GM19463 (cell line): ENCODE measurements around the gene KRTAP20-4.

ENCODE experiments used
- ATAC-seq: cut with Tn5 transposase; IDR thresholded peaks from one replicate; pipeline ENCODE4 v1.9.1; 2021; ENCODE audit warnings: mild to moderate bottlenecking, moderate library complexity; ENCODE audit not compliant: unreplicated experiment

The KRTAP20-4 gene

GRCh38 chr21:30620522-30620921 lies at the start of gene KRTAP20-4:
Gene KRTAP20-4, plus strand, starts transcription at chr21:30620627.
- ATAC-seq, result no peak

- ATAC-seq, result no peak
Observed at GRCh38 chr21:30577766-30578165, 42.7 kb upstream of the KRTAP20-4 start.

DNA sequence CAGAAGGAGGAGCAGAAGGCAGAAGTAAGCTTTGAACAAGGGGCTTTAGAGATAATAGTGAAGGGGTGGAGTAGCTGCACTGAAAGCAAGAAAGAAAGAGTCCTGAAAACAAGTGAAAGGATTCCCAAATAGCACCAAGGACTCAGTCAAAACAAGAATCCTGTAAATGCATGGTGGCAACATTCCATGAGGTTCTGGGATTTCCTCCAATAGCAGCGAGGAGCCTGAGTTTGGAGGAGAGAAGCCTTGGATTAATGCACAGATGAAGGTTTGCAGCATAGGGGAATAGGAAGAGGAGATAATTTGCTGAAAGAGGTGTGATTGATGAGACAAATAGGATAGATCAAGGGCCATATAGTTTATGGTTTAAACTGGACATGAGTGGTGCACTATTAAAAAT lies 41.1 kb upstream of the KRTAP20-4 start:
- ATAC-seq, result no peak

GRCh38 chr21:30580132-30580531 lies 40.3 kb upstream of the KRTAP20-4 start:
- ATAC-seq, result no peak

DNA sequence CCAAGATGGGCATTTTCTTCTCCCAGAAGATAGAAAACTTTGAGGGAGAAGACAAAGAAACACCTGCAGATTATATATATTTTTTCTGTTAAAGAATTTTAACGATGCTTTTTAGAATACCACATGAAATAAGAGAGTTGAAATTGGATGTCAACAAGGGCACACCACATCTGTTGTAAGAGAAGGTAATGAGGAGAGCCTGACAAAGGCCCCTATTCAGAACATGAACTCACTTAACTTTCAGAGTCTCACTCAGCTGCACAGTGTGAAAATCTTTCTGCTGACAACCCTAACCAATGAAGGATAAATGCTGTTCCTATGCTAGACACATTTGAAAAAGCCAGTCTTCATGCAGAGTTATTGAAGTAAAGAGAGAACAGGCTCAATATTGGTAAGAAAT lies 37.6 kb upstream of the KRTAP20-4 start:
- ATAC-seq, result no peak

GRCh38 chr21:30590297-30590696 lies 30.1 kb upstream of the KRTAP20-4 start, which contains the start of gene KRTAP22-2:
Gene KRTAP22-2, minus strand, starts transcription at chr21:30590397.
- no peak for ATAC-seq

GRCh38 chr21:30592140-30592539 lies 28.3 kb upstream of the KRTAP20-4 start, which contains the start of gene KRTAP6-3:
Gene KRTAP6-3, plus strand, starts transcription at chr21:30592440. Its CDS starts 6 bp downstream, at chr21:30592446.
- no peak for ATAC-seq

GRCh38 chr21:30598802-30599201 lies 21.6 kb upstream of the KRTAP20-4 start, which contains the start of gene KRTAP6-2:
Gene KRTAP6-2, minus strand, starts transcription at chr21:30598902. Its CDS starts 28 bp downstream, at chr21:30598874.
- no peak for ATAC-seq

- no peak for ATAC-seq
Observed at GRCh38 chr21:30600787-30601186, 19.6 kb upstream of the KRTAP20-4 start, which contains the start of gene KRTAP22-1. Gene KRTAP22-1, plus strand, starts transcription at chr21:30601087.

DNA sequence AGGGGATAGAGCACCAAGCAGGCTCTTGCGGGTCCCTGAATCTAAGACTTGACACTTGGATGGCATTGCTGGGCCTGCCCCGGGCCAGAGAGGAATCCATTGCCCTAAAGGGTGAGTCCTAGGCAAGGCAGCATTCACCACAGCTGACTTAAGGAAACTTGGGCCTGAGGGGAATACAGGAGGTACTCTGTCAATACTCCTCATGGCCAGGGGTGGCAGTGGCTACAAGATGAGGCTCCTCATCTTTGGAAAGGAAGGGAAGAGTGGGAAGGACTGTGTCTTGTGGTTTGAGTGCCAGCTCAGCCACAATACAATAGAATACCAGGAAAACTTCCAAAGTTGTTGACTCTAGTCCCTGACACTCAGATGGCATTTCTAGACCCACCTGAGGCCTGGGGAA lies 14.5 kb upstream of the KRTAP20-4 start:
- no peak for ATAC-seq

DNA sequence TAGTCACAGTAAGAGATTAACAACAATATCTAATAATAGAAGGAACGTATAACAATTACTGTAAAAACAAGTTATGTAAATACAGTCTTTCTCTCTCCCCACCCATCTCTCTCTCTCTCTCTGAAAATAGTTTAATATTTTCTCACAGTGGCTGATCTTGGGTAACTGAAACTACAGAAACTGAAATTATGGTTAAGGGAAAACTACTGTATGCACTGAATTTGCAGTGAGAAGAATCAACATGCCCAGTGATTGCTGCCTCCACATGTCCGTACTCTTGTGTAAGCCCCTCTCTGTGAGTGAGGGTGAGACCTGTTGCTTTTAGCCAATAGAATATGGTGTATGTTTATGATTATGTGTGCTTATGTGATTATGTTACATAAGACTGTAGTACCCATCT lies 8.3 kb upstream of the KRTAP20-4 start:
- no peak for ATAC-seq

- ATAC-seq, result no peak
Observed at GRCh38 chr21:30613836-30614235, 6.6 kb upstream of the KRTAP20-4 start, which contains the start of gene KRTAP6-1. Gene KRTAP6-1, minus strand, starts transcription at chr21:30613930. Its CDS starts 26 bp downstream, at chr21:30613904.

- no peak for ATAC-seq
Observed at GRCh38 chr21:30615199-30615598, 5.2 kb upstream of the KRTAP20-4 start.

DNA sequence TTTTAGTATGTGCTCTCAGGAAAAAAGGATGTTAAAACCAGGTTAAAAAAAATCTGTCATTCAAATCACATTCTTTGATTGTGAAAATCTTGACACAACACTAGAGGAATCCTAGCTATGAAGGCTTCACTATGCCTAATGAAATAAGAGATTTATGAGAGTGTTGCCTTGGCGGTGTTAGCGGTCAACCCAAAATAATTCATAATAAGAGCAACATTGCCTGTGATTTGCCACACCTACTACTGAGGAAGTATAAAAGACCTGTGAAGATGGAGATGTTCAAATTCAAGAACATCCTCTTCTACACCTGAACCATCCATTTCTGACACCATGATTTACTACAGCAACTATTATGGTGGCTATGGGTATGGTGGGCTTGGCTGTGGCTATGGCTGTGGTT lies 4.3 kb upstream of the KRTAP20-4 start, which contains the start of gene KRTAP20-1:
TSS of gene KRTAP20-1 (plus strand) at position 301 of the 400 bp plus-strand sequence. CDS start at position 331, 30 bp downstream.
- no peak for ATAC-seq

- ATAC-seq, result no peak
Observed at GRCh38 chr21:30620080-30620479, 347 bp upstream of the KRTAP20-4 start.

DNA sequence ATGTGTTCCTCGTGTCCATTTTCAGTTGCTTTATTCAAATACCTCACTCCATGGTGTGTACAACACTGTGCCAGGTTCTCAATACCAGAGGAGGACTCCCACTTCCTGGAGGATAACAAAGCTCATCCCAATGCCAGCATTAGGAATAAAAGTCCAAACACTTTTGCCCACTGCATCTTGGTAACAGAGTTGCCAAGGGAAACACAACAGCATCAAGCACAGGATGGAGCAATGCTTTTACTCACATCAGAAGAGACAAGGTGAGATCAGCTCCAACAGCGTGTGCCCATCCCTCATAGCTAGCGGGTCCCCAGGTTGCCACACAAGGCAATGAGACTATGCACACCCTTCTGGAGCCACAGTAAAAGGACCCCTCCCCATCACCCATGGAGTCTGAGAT lies 2.9 kb downstream of the KRTAP20-4 start:
- no peak for ATAC-seq

DNA sequence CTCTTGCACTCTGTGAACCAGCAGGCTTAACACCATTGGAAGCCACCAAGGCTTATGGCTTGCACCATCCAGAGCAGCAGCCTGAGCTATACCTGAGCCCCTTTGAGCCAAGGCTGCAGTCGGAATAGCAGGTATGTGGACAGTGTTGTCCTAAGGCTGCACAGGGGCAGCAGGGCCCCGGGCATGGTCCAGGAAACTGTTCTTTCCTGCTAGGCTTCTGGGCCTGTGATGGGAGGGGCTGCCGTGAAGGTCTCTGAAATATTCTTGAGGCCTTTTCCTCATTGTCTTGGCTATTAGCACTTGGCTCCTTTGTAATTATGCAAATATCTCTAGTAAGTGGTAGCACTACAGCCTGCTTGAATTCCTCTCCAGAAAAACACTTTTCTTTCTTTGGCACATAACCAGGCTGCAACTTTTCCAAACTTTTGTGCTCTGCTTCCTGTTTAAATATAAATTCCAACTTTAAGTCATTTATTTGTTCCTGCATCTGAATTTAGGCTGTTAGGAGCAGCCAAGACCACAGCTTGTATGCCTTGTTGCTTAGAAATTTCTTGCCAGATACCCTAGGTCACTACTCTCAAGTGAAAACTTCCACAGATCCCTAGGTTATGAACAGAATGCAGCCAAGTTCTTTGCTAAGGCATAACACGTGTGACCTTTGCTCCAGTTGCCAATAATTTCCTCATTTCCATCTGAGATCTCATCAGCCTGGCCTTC lies 5.2 kb downstream of the KRTAP20-4 start:
- no peak for ATAC-seq

DNA sequence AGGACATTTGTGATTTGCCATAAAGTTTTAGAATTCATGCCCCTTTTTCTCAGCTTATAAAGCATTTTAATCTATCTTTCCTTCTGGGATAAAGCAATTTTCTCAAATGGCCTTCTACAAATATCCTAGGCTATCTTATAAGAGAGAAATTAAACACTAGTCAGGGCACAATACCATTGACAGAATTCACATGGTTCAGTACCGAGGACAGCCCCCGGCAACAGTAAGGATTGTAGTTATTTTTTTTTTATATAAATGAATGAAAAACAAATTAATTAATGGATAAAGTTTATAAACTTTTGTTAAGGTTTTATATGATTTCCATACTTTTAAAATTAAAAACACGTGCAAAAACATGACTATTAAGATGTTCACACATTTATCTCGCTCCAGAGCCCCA lies 7.7 kb downstream of the KRTAP20-4 start:
- no peak for ATAC-seq

DNA sequence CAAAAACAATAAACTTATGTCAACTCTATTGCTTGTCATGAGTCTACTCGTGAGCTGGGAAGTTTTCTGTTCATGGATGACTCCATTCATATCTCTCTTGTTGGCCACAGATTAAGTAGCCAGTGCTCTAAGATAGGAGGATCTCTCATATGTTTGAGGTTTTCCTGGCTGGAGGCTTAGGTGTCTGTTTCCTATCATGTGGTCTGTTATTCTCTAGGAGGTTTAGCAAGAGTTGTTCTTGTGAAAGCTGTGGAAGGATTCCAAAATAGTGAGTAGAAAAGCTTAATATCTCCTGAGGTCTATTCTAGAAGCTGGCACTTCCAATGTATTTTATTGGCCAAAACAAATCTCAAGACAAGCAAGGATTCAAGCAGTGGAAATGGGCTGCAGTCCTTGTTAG lies 8.8 kb downstream of the KRTAP20-4 start:
- ATAC-seq, result no peak

GRCh38 chr21:30634906-30635305 lies 14.5 kb downstream of the KRTAP20-4 start, which contains the start of gene KRTAP20-2:
Gene KRTAP20-2, plus strand, starts transcription at chr21:30635206. Its CDS starts 58 bp downstream, at chr21:30635264.
- no peak for ATAC-seq

- ATAC-seq, result no peak
Observed at GRCh38 chr21:30638686-30639085, 18.3 kb downstream of the KRTAP20-4 start.

DNA sequence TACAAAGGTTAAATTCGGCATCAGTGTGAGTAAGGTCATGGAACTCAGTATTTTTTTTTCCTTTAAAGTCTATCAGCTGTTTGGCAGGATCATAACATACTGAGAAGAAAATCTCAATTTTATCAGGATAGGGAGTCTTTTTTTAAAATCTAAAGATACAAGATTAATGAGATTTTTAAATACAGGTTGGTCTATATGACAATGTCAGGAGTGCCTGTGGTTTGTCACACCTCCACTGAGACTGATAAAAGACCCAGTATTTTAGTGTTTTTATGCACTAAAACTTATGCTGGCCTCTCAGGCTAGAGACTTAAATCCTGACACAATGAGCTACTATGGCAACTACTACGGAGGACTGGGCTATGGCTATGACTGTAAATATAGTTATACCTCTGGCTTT lies 22.1 kb downstream of the KRTAP20-4 start, which contains the start of gene KRTAP20-3:
TSS of gene KRTAP20-3 (plus strand) at position 301 of the 400 bp plus-strand sequence.
- ATAC-seq, result no peak
